CD14-positive monocyte (primary cell): Measurements from ENCODE around the gene EGLN3. TPM values are rescaled to one million over a fixed set of nuclear protein-coding genes. Genes with fewer than 3 reads are reported as not detected.

Source experiments
- DNase-seq, 3 donors: peaks; one replicate each; pipeline ENCODE4 v3.0.0-alpha.2; 2011 to 2022
- H2AFZ ChIP-seq: 2 replicates; pipeline ENCODE4 v1.6.0; 2012; ENCODE audit warnings: mild to moderate bottlenecking, low read depth, low read length, inconsistent platforms; ENCODE audit not compliant: insufficient read depth, poor library complexity, severe bottlenecking
- H3K27ac ChIP-seq, 2 donors: 1 replicate in 1 of 2; 2 replicates in 1 of 2; pipeline ENCODE4 v1.5.1; 2012 to 2013; ENCODE audit warnings: low read length in 2 of 2, control low read depth in 1 of 2, inconsistent platforms in 1 of 2, low read depth in 1 of 2, mild to moderate bottlenecking in 1 of 2
- H3K27me3 ChIP-seq, 2 donors: one replicate each; pipeline versions ENCODE4 v1.6.0 to v1.6.1; 2011 to 2013; ENCODE audit warnings: low read length in 2 of 2; ENCODE audit not compliant: control insufficient read depth in 2 of 2, insufficient read depth in 2 of 2
- H3K36me3 ChIP-seq, 2 donors: replicated peaks in 1 of 2; 1 replicate in 1 of 2; 2 replicates in 1 of 2; pipeline versions ENCODE4 v1.5.1 to v1.6.1; 2012 to 2013; ENCODE audit warnings: low read length in 2 of 2, control low read depth in 1 of 2, inconsistent platforms in 1 of 2, mild to moderate bottlenecking in 1 of 2; ENCODE audit not compliant: insufficient read depth in 2 of 2, control insufficient read depth in 1 of 2
- H3K4me1 ChIP-seq, 2 donors: 1 replicate in 1 of 2; 2 replicates in 1 of 2; pipeline versions ENCODE4 v1.5.1 to v1.6.1; 2012 to 2013; ENCODE audit warnings: low read length in 2 of 2, control low read depth in 1 of 2, inconsistent platforms in 1 of 2, mild to moderate bottlenecking in 1 of 2, moderate library complexity in 1 of 2; ENCODE audit not compliant: insufficient read depth in 2 of 2, control insufficient read depth in 1 of 2
- H3K4me2 ChIP-seq: replicated peaks from 2 replicates; pipeline ENCODE3; 2012; ENCODE audit warnings: low read length, moderate library complexity, mild to moderate bottlenecking; ENCODE audit not compliant: poor library complexity, severe bottlenecking; ENCODE audit errors: extremely low read depth
- H3K4me3 ChIP-seq, 3 experiments: fragments of 200-600 bp in 1 of 3; sonication (generic) in 1 of 3; replicated peaks in 1 of 3; 1 replicate in 2 of 3; 2 replicates in 1 of 3; pipeline ENCODE4 v1.5.1; 2011 to 2013; ENCODE audit warnings: low read length in 3 of 3, mild to moderate bottlenecking in 3 of 3, control low read depth in 2 of 3, low read depth in 2 of 3, inconsistent platforms in 1 of 3, moderate library complexity in 1 of 3
- H3K79me2 ChIP-seq: 2 replicates; pipeline ENCODE4 v1.6.0; 2012; ENCODE audit warnings: mild to moderate bottlenecking, control low read depth, inconsistent platforms, low read length, moderate library complexity; ENCODE audit not compliant: insufficient read depth
- H3K9ac ChIP-seq: 2 replicates; pipeline ENCODE4 v1.6.0; 2017; ENCODE audit warnings: low read length, mild to moderate bottlenecking; ENCODE audit not compliant: insufficient read depth, poor library complexity, severe bottlenecking
- H3K9me3 ChIP-seq, 2 donors: replicated peaks in 1 of 2; 1 replicate in 1 of 2; 2 replicates in 1 of 2; pipeline versions ENCODE4 v1.5.1 to v1.6.1; 2012 to 2013; ENCODE audit warnings: low read length in 2 of 2, control low read depth in 1 of 2; ENCODE audit not compliant: control insufficient read depth in 1 of 2, insufficient read depth in 1 of 2
- H4K20me1 ChIP-seq: 2 replicates; pipeline ENCODE4 v1.6.0; 2012; ENCODE audit warnings: mild to moderate bottlenecking, low read length, control low read depth, moderate library complexity; ENCODE audit not compliant: insufficient read depth
- H3K27ac Mint-ChIP-seq, 7 donors: one replicate each; pipeline ENCODE4 v1.8.0; 2020; ENCODE audit warnings: mild to moderate bottlenecking in 7 of 7, mixed read lengths in 7 of 7, moderate library complexity in 6 of 7, inconsistent platforms in 2 of 7
- H3K27me3 Mint-ChIP-seq, 3 donors: one replicate each; pipeline ENCODE4 v1.8.0; 2021 to 2022; ENCODE audit warnings: low read depth in 3 of 3, mild to moderate bottlenecking in 3 of 3, mixed read lengths in 3 of 3, moderate library complexity in 3 of 3, inconsistent platforms in 1 of 3
- H3K36me3 Mint-ChIP-seq, 2 donors: one replicate each; pipeline ENCODE4 v1.8.0; 2020; ENCODE audit warnings: mixed read lengths in 2 of 2, inconsistent platforms in 1 of 2, mild to moderate bottlenecking in 1 of 2
- H3K4me1 Mint-ChIP-seq: one replicate; pipeline ENCODE4 v1.8.0; 2020; ENCODE audit warnings: mild to moderate bottlenecking, mixed read lengths
- H3K4me3 Mint-ChIP-seq, 2 donors: one replicate each; pipeline ENCODE4 v1.8.0; 2020; ENCODE audit warnings: mild to moderate bottlenecking in 2 of 2, mixed read lengths in 2 of 2, moderate library complexity in 1 of 2
- H3K9me3 Mint-ChIP-seq, 7 donors: one replicate each; pipeline ENCODE4 v1.8.0; 2020 to 2022; ENCODE audit warnings: mixed read lengths in 7 of 7, mild to moderate bottlenecking in 6 of 7, moderate library complexity in 6 of 7, inconsistent platforms in 2 of 7
- CTCF ChIP-seq: fragments of 200-600 bp; IDR thresholded peaks from one replicate; pipeline ENCODE4 v1.8.0; 2022; ENCODE audit warnings: antibody characterized with exemption, mild to moderate bottlenecking
- WGBS: methylation state at CpG from one replicate; pipeline ENCODE4 v1.1.5; 2013; ENCODE audit warnings: missing lambda C conversion rate; ENCODE audit not compliant: insufficient coverage; 5-methylcytosine and 5-hydroxymethylcytosine counted together
- intact Hi-C, 2 donors: fragments of 100-400 bp; cut with micrococcal nuclease; formaldehyde crosslinking; loops; one replicate each; pipeline versions ENCODE4 v1.15.0 to v1.15.1; 2023
- polyA plus RNA-seq, 3 donors: library from polyadenylated mRNA; depleted of rRNA in 1 of 3; unstranded in 2 of 3; stranded (reverse) in 1 of 3; fragments of 300-500 nt in 2 of 3; fragments of >200 nt in 1 of 3; fragmentation: Illumina TruSeq in 2 of 3; gene quantifications; 1 replicate in 2 of 3; 2 replicates in 1 of 3; pipeline ENCODE4 v1.2.3, GENCODE V29; 2012 to 2021

Gene EGLN3
- polyA plus RNA-seq, 3 donors: 0.03 to 0.06 TPM; not detected in 1

GRCh38 chr14:33931461-33931860 lies 19.4 kb downstream of the EGLN3 start:
- WGBS: no CpG with 5 or more reads among the region's 1 CpG
- peaks cover 0 to 4% (median 2%) of the 10 kb centered on the region in 3 donors for H3K27me3 Mint-ChIP-seq
- H3K27ac Mint-ChIP-seq: no peak overlapping the region
- DNase-seq: no peak
- H3K27ac ChIP-seq: no peak overlapping the region
- no peaks in the 10 kb centered on the region for H3K9me3 ChIP-seq
- TF ChIP-seq CTCF: no peak
- H3K9me3 Mint-ChIP-seq: peaks cover 0 to 3% (median 0%) of the 10 kb centered on the region in 7 donors
- no peaks in the 10 kb centered on the region for H3K36me3 Mint-ChIP-seq
- H3K4me3 ChIP-seq: no peak overlapping the region
- no peaks in the 10 kb centered on the region for H3K4me1 ChIP-seq
- no peaks in the 10 kb centered on the region for H3K79me2 ChIP-seq
- H3K4me2 ChIP-seq: no peak overlapping the region
- intact Hi-C loops: no loop called here
- no peak overlapping the region for H3K4me3 Mint-ChIP-seq
- no peaks in the 10 kb centered on the region for H3K4me1 Mint-ChIP-seq
- no peaks in the 10 kb centered on the region for H3K36me3 ChIP-seq
- H4K20me1 ChIP-seq: no peaks in the 10 kb centered on the region
- H3K27me3 ChIP-seq: no peaks in the 10 kb centered on the region
- no peak overlapping the region for H2AFZ ChIP-seq
- H3K9ac ChIP-seq: no peak overlapping the region

- intact Hi-C loops: no loop called here
- Mint-ChIP-seq H3K36me3 (no peaks in the 10 kb centered on the region), H3K4me3 (no peak overlapping the region)
Observed at GRCh38 chr14:33930439-33930838, 20.4 kb downstream of the EGLN3 start.

More at GRCh38 chr14:33930439-33930838, 20.4 kb downstream of the EGLN3 start:
- Mint-ChIP-seq H3K27ac (no peak overlapping the region), H3K27me3 (peaks cover 1 to 4% (median 2%) of the 10 kb centered on the region in 3 donors), H3K4me1 (no peaks in the 10 kb centered on the region), H3K9me3 (peaks cover 0 to 4% (median 0%) of the 10 kb centered on the region in 7 donors)
- H3K36me3 ChIP-seq: no peaks in the 10 kb centered on the region
- H3K27me3 ChIP-seq: no peaks in the 10 kb centered on the region
- H3K9ac ChIP-seq: no peak overlapping the region
- H3K79me2 ChIP-seq: no peaks in the 10 kb centered on the region
- TF ChIP-seq CTCF: no peak
- H3K9me3 ChIP-seq: no peaks in the 10 kb centered on the region
- H3K4me1 ChIP-seq: no peaks in the 10 kb centered on the region
- WGBS: no CpG with 5 or more reads among the region's 2 CpGs
- H2AFZ ChIP-seq: no peak overlapping the region
- no peak for DNase-seq
- no peak overlapping the region for H3K4me3 ChIP-seq
- H3K27ac ChIP-seq: no peak overlapping the region
- no peak overlapping the region for H3K4me2 ChIP-seq
- H4K20me1 ChIP-seq: no peaks in the 10 kb centered on the region
